Measurements from ENCODE around the gene SGPL1.

Gene SGPL1

DNA sequence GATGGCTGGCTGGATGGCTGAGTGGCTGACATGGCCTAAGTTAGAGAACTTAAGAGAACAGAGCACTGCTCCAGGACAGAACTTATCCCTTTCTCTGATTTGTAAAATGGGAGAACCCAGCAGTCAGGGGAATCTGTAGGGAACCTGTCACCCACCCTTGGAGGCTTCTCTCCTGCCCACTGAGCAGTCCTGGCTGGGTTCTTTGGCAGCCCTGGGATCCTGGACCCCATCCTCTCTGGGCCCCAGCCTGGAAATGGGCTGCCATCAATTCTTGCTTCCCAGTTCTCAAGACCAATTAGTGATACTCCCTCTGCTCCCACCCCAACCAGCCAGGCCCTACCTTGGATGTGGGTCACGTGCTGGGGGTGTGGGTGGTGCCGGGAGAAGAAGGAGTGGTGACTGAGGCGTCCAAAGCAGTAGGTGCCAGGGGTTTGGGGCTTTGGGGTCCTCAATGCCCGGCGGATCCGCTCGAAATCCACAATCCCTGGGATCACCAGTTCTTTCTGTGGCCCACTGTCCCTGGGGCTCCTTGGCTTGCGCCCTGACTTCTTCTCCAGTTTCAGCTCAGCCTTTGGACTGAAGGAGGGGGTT, 34.2 kb upstream of the SGPL1 start:
- DNase-seq, result no peak

DNA sequence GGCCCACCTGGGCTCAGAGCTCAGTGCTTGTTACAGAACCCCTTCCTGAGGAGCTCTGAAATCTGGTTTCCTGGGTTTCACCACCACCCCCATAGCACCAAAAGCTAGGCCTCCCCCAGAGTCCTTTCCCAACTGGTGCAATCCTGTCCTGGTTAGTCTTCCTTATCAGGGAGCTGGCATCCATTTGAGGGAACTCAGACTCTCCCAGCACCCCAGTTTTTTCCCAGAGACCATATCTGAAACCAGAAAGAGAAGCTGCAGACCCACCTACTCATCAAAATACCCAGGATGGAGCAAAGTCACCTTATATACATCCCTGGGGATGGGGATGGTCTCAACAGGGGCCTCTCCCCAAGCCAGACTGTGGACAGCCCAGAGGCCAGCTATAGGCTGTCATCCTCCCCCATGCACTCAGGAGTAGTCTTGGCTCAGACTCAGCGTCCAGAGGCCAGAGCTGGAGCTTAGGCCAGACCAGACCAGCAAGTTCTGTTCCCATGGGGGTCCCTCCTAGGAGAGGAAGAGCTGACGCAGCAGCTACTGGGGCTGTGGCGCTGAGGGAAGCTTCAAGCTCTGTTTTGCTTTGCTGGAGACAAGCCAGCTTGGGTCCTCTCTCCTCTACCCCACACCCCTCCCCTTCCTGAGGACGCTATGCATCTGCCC, 33.5 kb upstream of the SGPL1 start:
- DNase-seq, result no peak

DNA sequence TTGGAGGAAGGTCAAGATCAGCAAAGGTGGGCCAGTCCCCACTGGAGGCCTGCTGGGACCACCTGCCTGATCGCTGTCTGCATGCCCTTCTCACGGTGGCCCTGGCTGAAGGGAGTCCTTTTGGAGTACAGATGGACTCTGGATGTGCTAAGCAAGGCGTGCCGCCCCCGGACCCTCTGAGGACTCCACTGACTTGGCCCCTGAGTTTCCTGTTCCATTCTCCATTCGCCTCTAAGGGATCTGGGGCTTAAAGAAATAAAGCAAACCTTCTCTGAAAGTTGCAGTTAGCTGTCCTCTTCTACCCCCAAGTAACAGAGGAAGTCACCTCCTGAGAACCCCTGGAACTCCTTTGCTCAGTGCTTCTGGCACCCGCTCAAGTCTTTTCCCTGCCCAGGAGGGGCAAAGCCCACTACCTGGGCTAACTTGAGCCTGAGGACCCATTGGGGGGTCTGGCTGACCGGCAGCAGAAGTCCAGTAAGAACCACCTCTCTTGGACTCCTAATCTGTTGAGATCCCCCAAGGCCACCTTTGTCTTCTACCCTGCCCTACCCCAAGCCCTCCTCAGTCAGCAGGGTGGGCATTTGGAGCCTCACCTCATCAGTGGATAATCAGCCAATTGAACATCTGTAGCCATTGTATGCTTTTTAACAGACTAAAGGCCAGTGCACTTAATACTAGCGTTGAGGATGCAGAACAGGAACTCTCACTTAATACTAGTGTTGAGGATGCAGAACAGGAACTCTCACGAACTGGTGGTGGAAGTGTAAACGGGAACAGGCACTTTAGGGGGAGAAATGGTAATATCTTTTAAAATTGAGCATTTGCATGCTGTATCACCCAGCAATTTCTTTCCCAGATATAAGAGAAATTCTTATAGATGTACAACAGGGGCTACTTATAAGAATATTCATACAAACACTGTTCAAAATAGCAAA, 32.7 kb upstream of the SGPL1 start:
- no peak for DNase-seq

DNA sequence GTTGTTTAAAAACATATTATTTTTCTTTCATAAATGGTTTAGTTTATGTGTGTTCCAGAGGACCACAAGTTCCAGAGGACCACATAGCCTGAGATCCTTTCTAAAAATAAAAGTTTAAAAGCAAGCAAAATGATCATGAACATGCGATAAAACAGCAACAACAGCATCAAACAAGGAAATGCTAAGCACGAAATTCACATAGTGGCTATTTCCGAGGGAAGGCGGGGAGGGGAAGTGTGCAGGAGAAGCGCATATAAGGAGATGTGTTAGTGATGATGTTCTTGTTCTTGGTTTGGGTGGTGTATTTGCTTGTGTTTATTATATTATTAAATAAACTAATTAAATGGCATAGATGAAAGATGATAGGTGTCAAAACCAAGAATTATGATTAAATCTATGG, 31.7 kb upstream of the SGPL1 start:
- no peak for DNase-seq

DNA sequence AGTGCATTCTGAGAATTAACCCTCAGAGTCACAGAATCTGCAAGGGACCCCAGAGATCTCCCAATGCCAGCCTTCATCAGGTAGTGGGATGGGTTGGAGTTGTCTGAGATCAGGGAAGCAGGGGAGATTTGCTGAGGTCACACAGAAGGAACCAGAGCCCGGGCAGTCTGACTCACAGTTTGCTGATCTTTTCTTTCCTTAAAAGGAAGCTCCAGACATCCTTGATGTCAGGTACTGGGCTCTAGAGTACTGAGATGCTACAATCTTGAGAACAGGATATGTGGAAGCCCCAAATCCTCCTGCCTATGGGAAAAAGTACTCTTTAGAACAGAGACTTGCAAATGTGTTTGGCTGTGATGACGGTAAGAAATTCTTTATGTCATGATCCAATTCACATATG, 31.3 kb upstream of the SGPL1 start:
- no peak for DNase-seq

DNA sequence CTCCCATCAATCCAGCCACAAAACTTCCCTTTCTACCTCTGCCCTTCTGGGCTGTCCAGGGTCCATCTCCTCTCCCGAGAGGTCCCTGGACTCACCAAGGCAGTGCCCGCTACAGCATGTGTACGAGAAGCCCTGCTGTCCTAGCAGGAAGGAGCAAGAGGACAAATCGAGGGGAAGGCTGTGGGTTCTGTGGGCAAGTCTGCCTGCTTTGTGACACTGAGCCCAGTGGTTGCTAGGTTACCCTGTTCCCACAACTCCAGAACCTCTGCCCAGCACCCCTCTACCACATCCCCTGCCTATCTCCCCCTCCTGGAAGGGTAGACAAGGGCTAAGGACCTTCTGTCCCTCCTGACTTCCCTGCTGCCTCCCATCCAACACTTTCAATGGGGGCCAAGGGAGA, 30.6 kb upstream of the SGPL1 start, which contains the start of gene TBATA:
Gene TBATA (minus strand): TSS at position 188 of the 400 bp plus-strand sequence. CDS start 1,998 bp downstream, outside the sequence.
- DNase-seq, result no peak

DNA sequence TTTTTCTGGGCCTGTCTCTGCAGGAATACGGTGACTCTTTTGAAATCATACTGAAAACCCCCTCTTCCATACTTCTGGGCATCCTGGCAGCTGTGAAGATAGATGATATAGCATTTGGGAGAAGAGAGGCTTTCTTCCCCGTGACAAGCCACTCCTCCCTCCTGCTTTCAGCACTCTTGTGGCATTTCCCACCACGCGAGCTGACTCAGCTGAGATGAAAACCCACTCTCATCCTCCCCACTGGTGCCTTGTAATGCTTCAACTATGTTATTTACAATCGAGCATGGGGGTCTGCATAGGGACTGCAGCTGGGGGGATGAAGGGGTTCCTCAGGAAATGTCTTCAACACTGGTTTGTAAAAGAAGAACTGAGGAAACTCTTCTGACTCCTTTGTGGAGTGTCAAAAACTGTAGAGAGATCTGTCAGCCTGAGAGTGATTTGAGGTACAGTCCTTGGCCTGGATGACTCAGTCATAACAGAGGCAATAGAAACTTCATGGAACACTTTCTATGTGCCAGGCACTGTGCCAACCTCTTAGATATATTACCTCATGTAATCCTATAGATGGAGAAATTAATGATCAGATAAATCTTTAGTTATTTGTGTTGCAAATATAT, 28.8 kb upstream of the SGPL1 start:
- DNase-seq, result no peak

DNA sequence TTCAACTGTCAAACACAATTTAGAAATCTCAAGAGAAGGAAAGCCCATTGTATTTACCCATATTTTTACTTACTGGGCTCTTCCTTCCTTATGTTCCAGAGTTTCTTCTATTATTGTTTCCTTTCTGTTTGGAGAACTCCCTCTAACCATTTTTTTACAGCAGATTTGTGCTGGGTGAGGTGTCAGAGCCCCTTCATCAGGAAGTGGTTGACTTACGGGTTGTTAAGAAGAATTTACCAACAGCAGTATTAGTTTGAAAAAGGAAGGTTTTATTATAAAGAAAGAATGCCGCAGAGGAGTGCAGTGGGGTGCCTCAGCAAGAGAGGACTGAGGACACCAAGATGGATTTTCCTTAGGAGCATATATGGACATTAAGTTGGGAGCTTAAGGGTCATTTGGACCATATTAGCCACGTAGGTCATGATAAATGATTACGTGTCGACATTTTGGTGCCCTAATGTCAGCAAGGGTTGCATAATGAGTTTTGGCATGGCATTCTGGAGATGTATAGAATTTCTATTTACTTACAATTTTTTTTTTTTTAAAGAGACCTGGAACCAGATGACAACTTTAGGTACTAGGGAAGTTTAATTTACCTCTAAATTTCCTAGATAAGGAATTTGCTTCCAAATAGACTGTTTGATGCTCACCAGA, 24.2 kb upstream of the SGPL1 start:
- no peak for DNase-seq

DNA sequence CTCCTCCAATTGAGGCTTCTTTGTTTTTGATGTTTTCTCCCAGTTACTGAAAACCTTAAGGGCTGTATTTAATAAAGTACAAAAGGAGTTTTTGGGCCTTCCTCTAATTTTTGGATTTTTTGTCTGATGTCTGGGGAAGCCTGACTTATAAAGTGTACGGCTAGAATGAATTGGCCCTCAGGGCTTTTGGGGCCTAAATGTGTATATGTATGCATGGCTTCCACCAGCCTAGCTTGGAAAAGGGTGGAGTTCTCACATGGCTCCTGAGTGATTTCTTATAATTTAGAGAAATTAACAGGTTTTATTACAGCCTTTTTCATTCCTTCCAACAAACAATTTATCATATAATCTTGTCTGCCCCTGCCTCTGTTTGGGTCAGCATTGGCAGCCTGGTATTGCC, 20.1 kb upstream of the SGPL1 start:
- no peak for DNase-seq

DNA sequence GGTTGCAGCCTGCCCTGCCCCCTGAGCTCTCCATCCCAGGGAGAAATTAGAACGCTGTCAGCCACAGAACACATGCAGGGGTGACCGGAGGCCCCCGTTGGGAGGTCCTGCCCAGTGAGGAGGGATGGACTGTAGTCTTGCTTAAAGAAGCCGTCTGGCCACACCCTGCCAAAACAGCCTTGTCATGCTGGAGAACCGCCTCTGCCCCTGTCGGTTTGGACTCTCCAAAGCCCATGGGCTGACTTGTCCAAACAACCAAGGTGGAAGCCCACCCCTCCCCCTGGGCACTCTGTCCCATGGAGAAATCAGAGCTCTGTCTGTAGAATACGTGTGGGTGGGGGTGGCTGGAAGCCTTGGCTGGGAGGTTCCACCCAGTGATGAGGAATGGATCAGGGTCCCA, 17.9 kb upstream of the SGPL1 start:
- no peak for DNase-seq

DNA sequence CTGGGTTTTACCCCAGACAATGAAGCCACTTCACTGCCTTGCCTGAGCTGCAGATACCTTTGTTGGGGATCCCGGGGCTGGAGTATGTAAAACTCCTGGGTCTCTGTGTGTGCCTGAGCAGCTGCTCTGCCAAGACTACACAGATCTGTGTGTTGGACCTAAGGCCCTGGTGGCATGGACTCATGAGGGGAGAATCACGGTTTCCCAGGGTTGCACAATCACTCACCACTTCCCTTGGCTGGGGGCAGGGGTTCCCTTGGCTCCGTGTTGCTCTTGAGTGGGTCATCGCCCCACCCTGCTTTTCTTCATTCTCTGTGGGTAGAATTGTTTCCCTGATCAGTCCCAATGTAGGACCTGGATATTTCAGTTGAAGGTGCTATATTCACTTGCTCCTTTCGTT, 16.6 kb upstream of the SGPL1 start:
- DNase-seq, result no peak

DNA sequence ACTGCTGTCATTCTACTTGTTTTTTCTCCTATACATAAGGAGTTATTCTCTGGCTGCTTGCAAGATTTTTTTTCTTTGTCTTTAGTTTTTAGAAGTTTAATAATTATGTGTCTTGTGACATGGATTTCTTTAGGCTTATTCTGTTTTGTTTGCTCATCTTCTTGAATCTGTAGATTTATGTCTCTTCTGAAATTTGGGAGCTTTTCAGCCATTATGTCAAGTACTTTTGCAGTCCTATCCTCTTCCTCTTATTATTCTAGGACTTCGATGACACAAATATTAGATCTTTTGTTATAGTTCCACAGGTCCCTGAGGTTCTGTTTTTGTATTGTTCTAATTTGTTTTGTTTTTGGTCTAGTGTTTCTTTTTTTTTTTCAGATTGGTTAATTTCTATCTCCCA, 13.9 kb upstream of the SGPL1 start:
- DNase-seq, result no peak

DNA sequence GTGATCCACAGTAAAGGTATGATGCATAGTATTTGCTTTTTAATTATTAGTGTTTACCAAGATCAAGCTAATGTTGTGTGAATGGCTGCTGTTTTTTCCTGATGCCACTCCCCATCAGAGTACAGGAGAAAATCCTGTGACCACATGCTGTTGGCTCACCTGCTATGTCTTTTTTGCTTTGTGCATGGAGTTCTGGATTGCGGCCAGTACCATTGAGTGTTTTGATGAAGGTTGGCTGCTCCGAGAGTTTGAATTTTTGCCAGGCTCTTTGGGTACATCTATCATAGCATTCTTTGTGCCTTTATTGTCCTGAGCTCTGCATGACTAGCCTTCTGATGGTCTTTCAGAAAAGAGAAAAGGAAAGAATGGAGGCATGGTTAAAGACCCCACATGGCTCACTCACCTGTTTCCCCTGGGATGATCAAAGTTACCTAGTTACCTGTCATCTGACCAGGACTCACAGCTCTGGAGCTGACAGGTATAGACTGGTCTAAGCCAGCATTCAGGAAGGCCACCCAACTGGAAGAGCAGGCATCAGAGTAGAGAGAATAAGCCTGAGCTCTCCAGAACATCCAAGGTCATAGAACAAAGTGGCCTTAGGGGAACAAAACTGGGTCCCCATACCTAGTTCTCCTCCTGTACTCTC, 11.8 kb upstream of the SGPL1 start:
- no peak for DNase-seq

DNA sequence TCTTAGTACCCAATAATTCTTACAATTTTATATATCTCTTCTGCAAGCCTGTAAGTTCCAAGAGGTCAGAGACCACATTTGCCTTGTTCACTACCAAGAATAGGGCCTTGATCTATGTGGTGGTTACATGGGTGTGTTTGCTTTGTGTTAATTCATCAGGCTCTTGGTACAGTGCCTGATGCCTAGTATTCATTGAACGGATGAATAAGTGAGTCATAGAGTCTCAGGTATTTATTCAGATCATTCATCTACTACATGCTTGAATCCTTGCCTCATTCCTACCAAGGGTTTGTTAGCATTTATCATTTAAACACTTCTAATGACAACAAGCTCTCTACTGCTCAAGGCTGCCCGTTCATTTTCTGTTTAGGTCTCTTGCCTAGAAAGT, 11.3 kb upstream of the SGPL1 start:
- no peak for DNase-seq

DNA sequence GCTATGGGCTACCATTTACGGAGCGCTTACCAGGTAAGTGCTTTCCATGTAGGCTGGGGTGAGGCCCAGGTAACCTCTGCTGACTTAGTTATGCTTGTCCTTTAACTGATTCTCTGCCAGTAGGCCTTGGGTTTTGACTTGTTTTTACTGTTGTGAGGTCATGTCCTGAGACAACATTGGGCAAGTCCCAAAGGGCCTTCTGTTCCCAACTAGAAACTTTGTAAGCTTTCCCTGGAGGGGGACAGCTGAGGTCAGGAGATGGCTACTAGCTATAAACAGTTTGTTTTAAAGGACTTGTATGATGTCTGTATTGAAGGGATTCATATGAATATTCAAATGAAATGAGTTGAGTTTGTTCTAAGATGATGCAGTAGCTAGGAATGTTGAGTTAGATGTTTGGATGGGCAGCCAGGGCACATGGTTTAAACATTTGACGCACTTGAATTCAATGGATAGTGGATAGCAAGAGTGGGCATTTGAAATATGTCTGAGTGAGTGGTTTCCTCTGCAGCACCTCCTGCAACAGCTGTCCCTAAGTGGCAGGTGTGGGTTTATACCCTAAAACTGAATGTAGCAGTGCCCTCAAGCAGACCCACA, 10.0 kb upstream of the SGPL1 start:
- DNase-seq, result no peak

DNA sequence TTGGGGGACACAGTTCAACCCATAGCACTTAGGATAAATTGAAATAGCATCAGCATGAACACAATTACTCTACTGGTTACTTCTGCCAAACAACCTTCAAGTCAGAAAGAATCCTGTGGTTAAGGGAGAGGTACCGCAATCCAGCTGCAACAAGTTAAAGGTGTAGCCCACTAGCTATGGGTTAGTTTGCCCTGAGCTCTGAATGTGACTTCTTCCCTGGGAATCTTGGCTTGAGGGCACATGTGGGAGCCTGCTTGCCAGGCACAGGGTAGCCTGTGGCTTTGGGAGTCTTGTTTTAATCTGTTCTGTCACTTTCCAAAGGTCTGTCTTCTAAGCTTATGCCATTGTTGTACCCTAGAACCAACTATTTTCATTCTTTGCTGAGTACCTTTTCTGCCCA, 8.9 kb upstream of the SGPL1 start:
- DNase-seq, result no peak

DNA sequence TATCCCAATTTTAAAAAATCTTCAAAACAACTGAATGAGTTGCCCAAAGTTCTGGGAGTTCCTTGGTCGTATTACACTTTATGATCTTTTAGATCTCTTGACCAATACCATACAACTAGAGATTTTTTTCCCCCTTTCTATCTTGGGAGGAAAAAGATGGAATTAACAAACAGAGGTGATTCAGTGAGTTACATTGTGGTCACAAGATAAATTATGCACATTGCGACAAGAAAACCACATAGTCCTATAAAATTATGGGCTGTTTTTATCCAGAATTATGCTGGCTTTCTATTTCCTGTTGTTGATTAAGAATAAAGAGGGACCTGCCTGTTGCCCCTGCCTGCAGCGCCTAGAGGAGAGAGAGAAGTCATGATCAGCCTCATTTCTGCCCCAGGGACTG, 8.2 kb upstream of the SGPL1 start:
- DNase-seq, result no peak

DNA sequence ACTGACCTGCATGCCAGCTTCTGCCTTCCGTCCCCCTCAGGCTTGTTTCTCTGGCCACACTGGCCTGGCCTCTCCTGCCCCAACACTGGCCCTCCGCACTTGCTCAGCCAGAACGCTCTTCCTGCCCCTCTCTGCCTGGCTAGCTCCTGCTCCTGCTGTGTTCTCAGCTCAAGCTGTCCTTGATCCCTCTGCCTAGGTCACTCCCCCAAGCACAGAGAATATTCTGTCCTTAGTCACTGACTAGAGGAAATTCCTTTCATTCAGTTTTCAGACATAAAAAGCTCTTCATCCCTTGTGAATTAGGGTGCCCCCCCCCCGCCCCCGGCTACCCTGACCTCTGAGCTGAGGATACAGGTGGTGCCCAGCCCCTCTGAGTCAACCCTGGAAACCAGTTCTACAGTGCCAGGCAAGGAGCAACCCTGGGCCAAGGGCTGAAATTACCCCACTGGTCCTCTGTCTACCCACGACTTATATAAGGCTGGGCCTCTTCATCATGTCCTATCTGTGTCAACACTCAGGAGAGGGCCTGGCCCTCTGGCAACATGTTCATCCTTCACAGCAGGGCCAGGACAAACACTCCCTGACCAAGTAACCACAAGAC, 6.6 kb upstream of the SGPL1 start:
- DNase-seq, result no peak

DNA sequence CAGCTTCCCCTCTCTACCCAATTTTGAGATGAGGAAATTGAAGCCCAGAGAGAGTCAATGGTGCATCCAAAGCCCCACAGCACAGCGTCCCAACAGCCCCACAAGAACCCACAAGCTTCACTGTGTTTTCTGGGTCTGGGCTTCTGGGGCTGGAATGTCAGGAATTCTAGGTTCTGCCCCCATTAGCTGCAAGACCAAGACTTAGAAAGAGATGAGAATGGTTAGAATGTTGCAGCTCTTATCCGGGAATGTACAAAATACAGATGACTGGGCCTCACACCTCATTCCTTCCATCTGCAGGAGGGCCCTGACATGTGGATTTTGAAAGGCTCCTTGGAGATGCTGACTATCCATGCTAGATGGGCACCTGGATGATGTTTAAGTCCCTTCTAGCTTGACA, 6.0 kb upstream of the SGPL1 start:
- no peak for DNase-seq

DNA sequence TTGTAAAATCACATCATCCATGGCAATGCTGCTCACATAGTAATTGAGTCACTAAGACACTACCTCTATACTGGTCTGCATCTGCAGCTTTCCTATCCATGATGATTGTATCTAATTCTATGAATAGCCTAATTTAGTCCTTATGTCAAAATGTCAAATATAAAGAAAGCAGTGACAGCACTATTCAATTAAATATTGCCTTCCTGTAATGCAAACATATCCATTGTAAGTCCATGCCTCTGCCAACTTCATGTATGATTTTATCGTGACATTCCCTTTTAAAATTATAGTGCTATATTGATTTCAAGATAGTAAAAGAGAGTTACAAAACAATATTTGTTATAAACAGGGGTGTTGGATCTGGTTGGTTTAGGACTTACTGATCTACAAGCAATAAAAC, 4.8 kb upstream of the SGPL1 start:
- DNase-seq, result no peak

DNA sequence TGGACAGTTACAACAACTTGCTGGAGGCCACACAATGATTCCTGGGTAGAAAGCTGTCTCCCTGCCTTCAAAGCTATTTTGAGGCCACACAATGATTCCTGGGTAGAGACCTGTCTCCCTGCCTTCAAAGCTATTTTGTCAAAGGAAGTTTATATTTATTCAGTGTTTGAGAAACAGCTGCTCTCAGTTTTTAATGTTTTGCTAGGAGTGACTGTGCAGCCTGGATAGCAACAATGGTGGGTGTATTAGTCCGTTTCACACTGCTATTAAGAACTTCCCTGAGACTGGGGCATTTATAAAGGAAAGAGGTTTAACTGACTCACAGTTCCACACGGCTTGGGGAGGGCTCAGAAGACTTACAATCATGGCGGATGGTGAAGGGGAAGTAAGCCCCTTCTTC, 3.9 kb upstream of the SGPL1 start:
- DNase-seq, result no peak

DNA sequence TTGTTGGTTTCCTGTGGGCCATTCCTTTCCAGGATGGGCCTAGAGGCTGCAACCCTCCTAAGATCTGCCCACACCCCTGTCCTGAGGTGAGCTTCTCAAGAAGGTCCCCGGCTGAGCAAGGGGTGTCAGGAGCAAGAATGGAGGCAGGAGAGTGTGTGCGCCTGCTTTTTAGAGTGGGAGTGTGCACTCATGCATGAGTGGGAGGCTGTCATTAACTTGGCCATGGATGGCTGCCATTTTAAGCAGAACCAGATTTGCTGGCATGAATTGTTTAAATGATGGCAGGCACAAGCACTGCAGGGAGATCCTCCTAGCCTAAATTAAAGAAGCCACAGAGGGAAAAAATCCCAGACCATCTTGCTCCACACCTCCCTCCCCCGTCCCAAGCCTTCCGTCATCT, 2.9 kb upstream of the SGPL1 start:
- DNase-seq, result no peak

Measured in NCI-H526 treated with DMSO at 0.1 percent for 48 hours (cell line).